Neural cell (in vitro differentiated cells): ENCODE measurements around the gene FBXO42. TPM values are rescaled to one million over a fixed set of nuclear protein-coding genes. Genes with fewer than 3 reads are reported as not detected.

Experiments
- H2AFZ ChIP-seq: fragments of 200-600, 300-800 bp; sonication (generic), shearing (Covaris generic); 2 replicates; pipeline ENCODE4 v1.6.0; 2014; ENCODE audit warnings: low read depth, mild to moderate bottlenecking, antibody characterized with exemption, low read length, moderate library complexity
- H3F3A ChIP-seq: fragments of 200-600 bp; shearing (Covaris generic); 2 replicates; pipeline ENCODE4 v1.6.1; 2016; ENCODE audit warnings: mild to moderate bottlenecking, moderate library complexity, mixed read lengths, antibody characterized with exemption, low read length; ENCODE audit not compliant: insufficient read depth, poor library complexity, severe bottlenecking
- H3K27ac ChIP-seq: fragments of 200-600, 300-800 bp; sonication (generic), shearing (Covaris generic); 2 replicates; pipeline ENCODE4 v1.5.1; 2014; ENCODE audit warnings: mild to moderate bottlenecking, low read length, moderate library complexity
- H3K27me3 ChIP-seq: fragments of 300-800, 200-600 bp; sonication (generic), shearing (Covaris generic); 2 replicates; pipeline ENCODE4 v1.6.0; 2014; ENCODE audit warnings: mild to moderate bottlenecking, low read depth, low read length, moderate library complexity; ENCODE audit not compliant: insufficient read depth
- H3K36me3 ChIP-seq: fragments of 300-800, 200-600 bp; sonication (generic), shearing (Covaris generic); 2 replicates; pipeline ENCODE4 v1.5.1; 2014; ENCODE audit warnings: mild to moderate bottlenecking, antibody characterized with exemption, low read length, moderate library complexity; ENCODE audit not compliant: insufficient read depth
- H3K4me2 ChIP-seq: fragments of 300-800, 200-600 bp; sonication (generic), shearing (Covaris generic); 2 replicates; pipeline ENCODE4 v1.6.0; 2014; ENCODE audit warnings: mild to moderate bottlenecking, low read length
- H3K4me3 ChIP-seq: fragments of 300-800, 200-600 bp; sonication (generic), shearing (Covaris generic); 2 replicates; pipeline ENCODE4 v1.5.1; 2014; ENCODE audit warnings: mild to moderate bottlenecking, low read length, moderate library complexity
- H3K79me2 ChIP-seq: fragments of 200-600 bp; shearing (Covaris generic); replicated peaks from 2 replicates; pipeline ENCODE4 v1.6.0; 2014; ENCODE audit warnings: mild to moderate bottlenecking, low read length, moderate library complexity; ENCODE audit not compliant: insufficient read depth
- H3K9ac ChIP-seq: fragments of 300-800, 200-600 bp; sonication (generic), shearing (Covaris generic); 2 replicates; pipeline ENCODE4 v1.6.1; 2016; ENCODE audit warnings: mild to moderate bottlenecking, low read length, mixed read lengths
- H3K9me2 ChIP-seq: fragments of 200-600 bp; shearing (Covaris generic); 2 replicates; pipeline ENCODE4 v1.6.1; 2016; ENCODE audit warnings: mild to moderate bottlenecking, low read length, mixed read lengths; ENCODE audit not compliant: insufficient read depth
- H3K9me3 ChIP-seq: fragments of 200-600, 300-800 bp; sonication (generic), shearing (Covaris generic); 2 replicates; pipeline ENCODE4 v1.6.1; 2016; ENCODE audit warnings: mild to moderate bottlenecking, mixed run types, low read length, moderate library complexity, mixed read lengths
- H4K20me1 ChIP-seq: fragments of 200-600 bp; shearing (Covaris generic); 2 replicates; pipeline ENCODE4 v1.6.1; 2016; ENCODE audit warnings: mild to moderate bottlenecking, mixed run types; ENCODE audit not compliant: insufficient read depth
- CTCF ChIP-seq: fragments of 450-650 bp; IDR thresholded peaks from 2 replicates; pipeline ENCODE4 v1.5.1; 2014; ENCODE audit warnings: antibody characterized with exemption, mild to moderate bottlenecking, moderate library complexity; ENCODE audit not compliant: poor library complexity, severe bottlenecking
- EP300 ChIP-seq: fragments of 450-650 bp; conservative IDR thresholded peaks from 2 replicates; pipeline ENCODE4 v1.6.1; 2014; ENCODE audit warnings: antibody characterized with exemption, mild to moderate bottlenecking, moderate library complexity; ENCODE audit not compliant: poor library complexity, severe bottlenecking
- EZH2 ChIP-seq: fragments of 200-600, 300-800 bp; shearing (Covaris generic), sonication (generic); IDR thresholded peaks from 2 replicates; pipeline ENCODE4 v1.6.1; 2014; ENCODE audit warnings: antibody characterized with exemption, low read length, borderline replicate concordance, mild to moderate bottlenecking; ENCODE audit not compliant: insufficient read depth, poor library complexity, severe bottlenecking
- MXI1 ChIP-seq: fragments of 450-650 bp; conservative IDR thresholded peaks from 2 replicates; pipeline ENCODE4 v1.6.1; 2014; ENCODE audit warnings: antibody characterized with exemption, mild to moderate bottlenecking; ENCODE audit not compliant: poor library complexity, severe bottlenecking
- POLR2AphosphoS5 ChIP-seq: IDR thresholded peaks from 2 replicates; pipeline ENCODE4 v1.6.1; 2012
- RAD21 ChIP-seq: fragments of 450-650 bp; conservative IDR thresholded peaks from 2 replicates; pipeline ENCODE4 v1.6.1; 2014; ENCODE audit warnings: antibody characterized with exemption, mild to moderate bottlenecking, moderate library complexity
- REST ChIP-seq: IDR thresholded peaks from 2 replicates; pipeline ENCODE4 v1.6.1; 2012; ENCODE audit warnings: borderline replicate concordance
- SMC3 ChIP-seq: fragments of 450-650 bp; conservative IDR thresholded peaks from 2 replicates; pipeline ENCODE4 v1.6.1; 2014; ENCODE audit warnings: antibody characterized with exemption, mild to moderate bottlenecking, moderate library complexity; ENCODE audit not compliant: poor library complexity
- TAF1 ChIP-seq: IDR thresholded peaks from 2 replicates; pipeline ENCODE4 v1.6.1; 2012; ENCODE audit warnings: low read depth
- polyA plus RNA-seq: library from polyadenylated mRNA; depleted of rRNA; stranded (reverse); fragments of >200 nt; gene quantifications from 2 replicates; pipeline ENCODE4 v1.2.3, GENCODE V29; 2014

FBXO42 gene
- polyA plus RNA-seq, 1 donor from 2014 or later, result 30.1 TPM

DNA sequence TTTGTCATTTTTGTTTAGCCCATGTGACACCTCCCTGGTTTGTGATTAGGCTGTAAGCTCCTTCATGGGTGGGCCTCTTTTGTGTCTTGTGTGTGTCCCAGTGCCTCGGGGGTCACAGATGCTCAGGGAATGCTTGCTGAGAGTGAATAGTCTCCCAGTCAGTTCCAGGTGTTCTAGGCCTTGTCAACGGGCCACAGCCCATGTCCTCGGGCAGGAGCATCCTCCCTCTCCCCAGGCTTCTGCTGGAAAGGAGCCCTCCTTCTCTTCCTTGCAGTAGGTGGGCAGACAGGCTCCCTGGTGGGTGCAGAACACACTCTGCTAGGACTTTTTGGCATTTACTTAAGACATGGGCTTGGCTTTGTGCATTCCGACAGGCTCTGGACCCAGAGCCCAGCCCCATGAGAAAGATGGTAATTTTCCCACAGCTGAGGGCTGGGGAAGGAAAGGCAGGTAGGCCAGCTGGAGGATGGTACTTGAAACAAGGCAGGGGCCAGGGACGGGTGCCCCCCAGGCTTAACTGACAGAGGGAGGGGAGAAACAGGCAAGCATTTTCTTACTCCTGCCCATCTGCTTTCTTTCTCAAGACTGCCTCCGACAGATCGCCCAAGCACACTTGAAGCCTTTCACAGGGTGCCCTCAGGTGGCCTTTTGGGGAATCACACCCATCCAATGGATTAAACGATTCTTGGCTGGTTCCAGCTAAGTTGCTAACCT, 108.2 kb downstream of the FBXO42 start:
- H3K4me3 ChIP-seq, result no peak overlapping the region
- no peaks in the 10 kb centered on the region for H3K9me3 ChIP-seq
- no peak overlapping the region for H3K9ac ChIP-seq
- no peaks in the 10 kb centered on the region for H3F3A ChIP-seq
- H3K4me2 ChIP-seq, result no peak overlapping the region
- TF ChIP-seq REST (no peak), CTCF (peak; percentile 92), TAF1 (no peak), EP300 (no peak), POLR2AphosphoS5 (peak; percentile 8), RAD21 (peak; percentile 92), SMC3 (peak; percentile 92), EZH2 (no peak), MXI1 (peak; percentile 27)
- peaks cover 5% of the 10 kb centered on the region for H3K36me3 ChIP-seq
- H4K20me1 ChIP-seq, result no peaks in the 10 kb centered on the region
- no peaks in the 10 kb centered on the region for H3K79me2 ChIP-seq
- no peak overlapping the region for H3K27ac ChIP-seq
- H3K27me3 ChIP-seq, result no peaks in the 10 kb centered on the region
- H2AFZ ChIP-seq, result no peak overlapping the region
- no peaks in the 10 kb centered on the region for H3K9me2 ChIP-seq

GRCh38 chr1:16243215-16243610, 109.1 kb downstream of the FBXO42 start:
- no peak overlapping the region for H3K4me2 ChIP-seq
- TF ChIP-seq CTCF (no peak), RAD21 (no peak), MXI1 (no peak), REST (no peak), EZH2 (no peak), EP300 (no peak), SMC3 (no peak), TAF1 (no peak), POLR2AphosphoS5 (no peak)
- H3K79me2 ChIP-seq, result no peaks in the 10 kb centered on the region
- no peak overlapping the region for H2AFZ ChIP-seq
- H3K36me3 ChIP-seq, result peaks cover 5% of the 10 kb centered on the region
- H3F3A ChIP-seq, result no peaks in the 10 kb centered on the region
- no peak overlapping the region for H3K9ac ChIP-seq
- H3K27me3 ChIP-seq, result no peaks in the 10 kb centered on the region
- H3K9me2 ChIP-seq, result no peaks in the 10 kb centered on the region
- no peaks in the 10 kb centered on the region for H3K9me3 ChIP-seq
- no peaks in the 10 kb centered on the region for H4K20me1 ChIP-seq
- H3K4me3 ChIP-seq, result no peak overlapping the region
- no peak overlapping the region for H3K27ac ChIP-seq
